ENCODE results near the gene C1QTNF7.

C1QTNF7 gene

GRCh38 chr4:15427701-15428100 lies at the start of gene C1QTNF7:
C1QTNF7 (plus strand) TSS chr4:15428033; CDS start chr4:15435744, 7,711 bp downstream.
- no peak for DNase-seq (ENCODE audit: low spot score)

GRCh38 chr4:15378062-15378461 lies 49.8 kb upstream of the C1QTNF7 start:
- DNase-seq (ENCODE audit: low spot score), result no peak

GRCh38 chr4:15378493-15378892 lies 49.3 kb upstream of the C1QTNF7 start:
- DNase-seq (ENCODE audit: low spot score), result no peak

- no peak for DNase-seq (ENCODE audit: low spot score)
These were observed 46.0 kb upstream of the C1QTNF7 start for GRCh38 chr4:15381806-15382338.

GRCh38 chr4:15382669-15383273 lies 45.1 kb upstream of the C1QTNF7 start:
- no peak for DNase-seq (ENCODE audit: low spot score)

- no peak for DNase-seq (ENCODE audit: low spot score)
These were observed 42.3 kb upstream of the C1QTNF7 start for GRCh38 chr4:15385515-15385914.

- no peak for DNase-seq (ENCODE audit: low spot score)
These were observed 41.9 kb upstream of the C1QTNF7 start for GRCh38 chr4:15385928-15386327.

GRCh38 chr4:15390494-15390893 lies 37.3 kb upstream of the C1QTNF7 start:
- no peak for DNase-seq (ENCODE audit: low spot score)

GRCh38 chr4:15392053-15392805 lies 35.6 kb upstream of the C1QTNF7 start:
- DNase-seq (ENCODE audit: low spot score), result no peak

GRCh38 chr4:15395311-15395710 lies 32.5 kb upstream of the C1QTNF7 start:
- DNase-seq (ENCODE audit: low spot score), result no peak

- DNase-seq (ENCODE audit: low spot score), result peak; percentile 56
These were observed 31.6 kb upstream of the C1QTNF7 start for GRCh38 chr4:15396157-15396800.

- no peak for DNase-seq (ENCODE audit: low spot score)
These were observed 29.8 kb upstream of the C1QTNF7 start for GRCh38 chr4:15398001-15398400.

GRCh38 chr4:15398732-15399131 lies 29.1 kb upstream of the C1QTNF7 start:
- DNase-seq (ENCODE audit: low spot score), result no peak

- DNase-seq (ENCODE audit: low spot score), result no peak
These were observed 27.6 kb upstream of the C1QTNF7 start for GRCh38 chr4:15400226-15400625.

GRCh38 chr4:15400981-15401671 lies 26.7 kb upstream of the C1QTNF7 start:
- DNase-seq (ENCODE audit: low spot score), result peak; percentile 26

GRCh38 chr4:15402146-15402545 lies 25.7 kb upstream of the C1QTNF7 start:
- no peak for DNase-seq (ENCODE audit: low spot score)

GRCh38 chr4:15402974-15403373 lies 24.9 kb upstream of the C1QTNF7 start:
- DNase-seq (ENCODE audit: low spot score), result no peak

- DNase-seq (ENCODE audit: low spot score), result no peak
These were observed 22.8 kb upstream of the C1QTNF7 start for GRCh38 chr4:15405018-15405417.

GRCh38 chr4:15410750-15411149 lies 17.1 kb upstream of the C1QTNF7 start:
- DNase-seq (ENCODE audit: low spot score), result peak; percentile 43

- DNase-seq (ENCODE audit: low spot score), result no peak
These were observed 15.4 kb upstream of the C1QTNF7 start for GRCh38 chr4:15412461-15412860.

- no peak for DNase-seq (ENCODE audit: low spot score)
These were observed 14.7 kb upstream of the C1QTNF7 start for GRCh38 chr4:15413010-15413622.

- no peak for DNase-seq (ENCODE audit: low spot score)
These were observed 14.2 kb upstream of the C1QTNF7 start for GRCh38 chr4:15413623-15414019.

All from CD4-positive, alpha-beta T cell treated with Interleukin-2 at 100 ng/mL for 4 hours (primary cell).